GM23338 (cell line): ENCODE data around the gene DRC7. TPM values are rescaled to one million over a fixed set of nuclear protein-coding genes. Genes with fewer than 3 reads are reported as not detected.

Experiments
- ATAC-seq: fragments of 200-7000 bp; cut with Tn5 transposase; 3 replicates; pipeline ENCODE4 v1.9.1; 2020
- DNase-seq: peaks from one replicate; pipeline ENCODE4 v3.0.0-alpha.2; 2015; ENCODE audit warnings: low spot score
- H2AFZ ChIP-seq: fragments of 200-600 bp; sonication (generic); 2 replicates; pipeline ENCODE4 v1.8.0; 2016; ENCODE audit warnings: antibody characterized with exemption, mild to moderate bottlenecking, moderate library complexity
- H3F3A ChIP-seq: fragments of 200-600 bp; sonication (generic); replicated peaks from 2 replicates; pipeline ENCODE4 v1.8.0; 2017; ENCODE audit warnings: antibody characterized with exemption, mixed run types, low read depth
- H3K27ac ChIP-seq: fragments of 200-600 bp; sonication (generic); 2 replicates; pipeline ENCODE4 v1.6.1; 2016; ENCODE audit warnings: low read depth
- H3K27me3 ChIP-seq: fragments of 200-600 bp; sonication (generic); 2 replicates; pipeline ENCODE4 v1.8.0; 2016; ENCODE audit warnings: mild to moderate bottlenecking, mixed run types, moderate library complexity; ENCODE audit not compliant: insufficient read depth
- H3K36me3 ChIP-seq: fragments of 200-600 bp; sonication (generic); 2 replicates; pipeline ENCODE4 v1.8.0; 2016; ENCODE audit warnings: mild to moderate bottlenecking; ENCODE audit not compliant: insufficient read depth
- H3K4me1 ChIP-seq: fragments of 200-600 bp; sonication (generic); 2 replicates; pipeline ENCODE4 v1.8.0; 2016; ENCODE audit warnings: mild to moderate bottlenecking, moderate library complexity; ENCODE audit not compliant: insufficient read depth
- H3K4me2 ChIP-seq: fragments of 200-600 bp; sonication (generic); 2 replicates; pipeline ENCODE4 v1.7.1; 2017; ENCODE audit warnings: mixed run types
- H3K4me3 ChIP-seq: fragments of 200-600 bp; sonication (generic); 2 replicates; pipeline ENCODE4 v1.6.1; 2016; ENCODE audit warnings: mixed run types
- H3K79me2 ChIP-seq: fragments of 200-600 bp; sonication (generic); replicated peaks from 2 replicates; pipeline ENCODE4 v1.8.0; 2017; ENCODE audit warnings: mild to moderate bottlenecking; ENCODE audit not compliant: insufficient read depth
- H3K9me2 ChIP-seq: fragments of 200-600 bp; sonication (generic); 2 replicates; pipeline ENCODE4 v1.8.0; 2017; ENCODE audit not compliant: insufficient read depth
- H4K20me1 ChIP-seq: fragments of 200-600 bp; sonication (generic); replicated peaks from 2 replicates; pipeline ENCODE4 v1.8.0; 2017; ENCODE audit warnings: mild to moderate bottlenecking; ENCODE audit not compliant: insufficient read depth
- H3K27ac Mint-ChIP-seq: 2 replicates; pipeline ENCODE4 v1.8.0; 2020; ENCODE audit warnings: inconsistent platforms, mild to moderate bottlenecking, moderate library complexity, mixed read lengths
- H3K27me3 Mint-ChIP-seq: 3 replicates; pipeline ENCODE4 v1.8.0; 2022; ENCODE audit warnings: low read depth, mild to moderate bottlenecking, moderate library complexity, mixed read lengths, inconsistent platforms; ENCODE audit not compliant: insufficient read depth, poor library complexity
- H3K36me3 Mint-ChIP-seq: 3 replicates; pipeline ENCODE4 v1.8.0; 2021; ENCODE audit warnings: low read depth, mild to moderate bottlenecking, inconsistent platforms, moderate library complexity, mixed read lengths
- H3K4me1 Mint-ChIP-seq: 3 replicates; pipeline ENCODE4 v1.8.0; 2020; ENCODE audit warnings: mild to moderate bottlenecking, inconsistent platforms, mixed read lengths
- H3K4me3 Mint-ChIP-seq: 3 replicates; pipeline ENCODE4 v1.8.0; 2021; ENCODE audit warnings: moderate library complexity, mild to moderate bottlenecking, inconsistent platforms, mixed read lengths
- H3K9me3 Mint-ChIP-seq: 3 replicates; pipeline ENCODE4 v1.8.0; 2020; ENCODE audit warnings: moderate library complexity, mild to moderate bottlenecking, inconsistent platforms, mixed read lengths
- CREB1 ChIP-seq: fragments of 250-450 bp; sonication (Bioruptor Pico); IDR thresholded peaks from 2 replicates; pipeline ENCODE4 v1.5.0; 2020; ENCODE audit warnings: low read depth, mild to moderate bottlenecking, moderate library complexity
- EZH2phosphoT487 ChIP-seq: fragments of 200-600 bp; sonication (generic); IDR thresholded peaks from one replicate; pipeline ENCODE4 v1.8.1; 2018; ENCODE audit warnings: antibody characterized with exemption; ENCODE audit not compliant: unreplicated experiment
- NANOG ChIP-seq: IDR thresholded peaks from 2 replicates; pipeline ENCODE4 v1.6.1; 2016; ENCODE audit warnings: antibody characterized with exemption, borderline replicate concordance
- POLR2AphosphoS5 ChIP-seq: IDR thresholded peaks from 2 replicates; pipeline ENCODE4 v1.6.1; 2016; ENCODE audit warnings: antibody characterized with exemption, low read depth
- STAT1 ChIP-seq: IDR thresholded peaks from one replicate; pipeline ENCODE4 v1.6.1; 2016; ENCODE audit warnings: antibody characterized with exemption; ENCODE audit not compliant: unreplicated experiment
- ZNF114 ChIP-seq: fragments of 250-450 bp; sonication (Bioruptor Pico); IDR thresholded peaks from 2 replicates; pipeline ENCODE4 v1.5.0; 2020; ENCODE audit warnings: mild to moderate bottlenecking, moderate library complexity
- ZNF331 ChIP-seq: fragments of 250-450 bp; sonication (Bioruptor Pico); IDR thresholded peaks from 2 replicates; pipeline ENCODE4 v1.5.0; 2020; ENCODE audit warnings: low read depth, mild to moderate bottlenecking, moderate library complexity
- polyA plus RNA-seq: library from polyadenylated mRNA; unstranded; fragments of >200 nt; fragmentation: Nextera tagmentation; extraction: Ambion mirVana; gene quantifications from 2 replicates; pipeline ENCODE4 v1.2.1, GENCODE V29; 2016
- total RNA-seq: library from RNA; depleted of rRNA; stranded (reverse); fragments of >200 nt; shearing (Covaris generic); gene quantifications from 2 replicates; pipeline ENCODE4 v1.2.3, GENCODE V29; 2014
- TF ChIP-seq, protein P1 (sequence below), 2 experiments: fragments of 200-600 bp in 1 of 2; sonication (generic) in 1 of 2; conservative IDR thresholded peaks; 2 replicates each; pipeline versions ENCODE4 v1.5.1 to v1.6.1; 2016 to 2017; ENCODE audit warnings: antibody characterized with exemption in 2 of 2, low read depth in 2 of 2, mild to moderate bottlenecking in 2 of 2, moderate library complexity in 1 of 2
- TF ChIP-seq, protein P2 (sequence below): fragments of 250-450 bp; sonication (Bioruptor Pico); IDR thresholded peaks from 2 replicates; pipeline ENCODE4 v1.5.0; 2020; ENCODE audit warnings: mild to moderate bottlenecking, moderate library complexity
- TF ChIP-seq, protein P3 (sequence below): IDR thresholded peaks from 2 replicates; pipeline ENCODE4 v1.6.1; 2016; ENCODE audit warnings: antibody characterized with exemption
- TF ChIP-seq, protein P4 (sequence below): IDR thresholded peaks from one replicate; pipeline ENCODE4 v1.6.1; 2018; ENCODE audit warnings: antibody characterized with exemption; ENCODE audit not compliant: unreplicated experiment

Gene DRC7
- total and polyA plus RNA-seq, 2 experiments from 2014 or later: not detected

DNA sequence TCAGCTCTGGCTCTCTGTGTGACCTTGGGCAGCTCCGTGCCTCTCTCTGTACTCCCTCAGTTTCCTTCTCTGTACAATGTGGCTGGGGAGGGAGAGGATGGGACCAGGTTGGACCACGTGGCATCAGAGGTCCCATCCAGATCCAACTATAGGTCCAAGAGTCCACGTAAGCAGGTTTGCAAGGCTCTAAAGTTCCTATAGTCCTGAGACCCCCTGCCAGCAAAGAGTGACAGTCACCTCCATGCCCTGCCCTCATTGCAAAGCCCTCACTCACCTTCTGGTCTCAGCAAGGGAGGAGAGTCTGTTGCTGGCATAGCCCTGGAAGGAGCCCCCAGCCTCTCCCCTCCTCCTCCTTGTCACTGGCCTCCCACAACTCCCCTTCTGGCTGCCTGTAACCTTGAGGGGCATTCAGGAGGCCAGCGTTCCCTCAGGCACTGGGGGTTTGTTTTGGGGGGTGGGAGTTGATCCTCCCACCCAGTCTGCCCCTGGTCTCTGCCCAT lies 6.1 kb upstream of the DRC7 start (continued):
- TF ChIP-seq, protein P1, sequence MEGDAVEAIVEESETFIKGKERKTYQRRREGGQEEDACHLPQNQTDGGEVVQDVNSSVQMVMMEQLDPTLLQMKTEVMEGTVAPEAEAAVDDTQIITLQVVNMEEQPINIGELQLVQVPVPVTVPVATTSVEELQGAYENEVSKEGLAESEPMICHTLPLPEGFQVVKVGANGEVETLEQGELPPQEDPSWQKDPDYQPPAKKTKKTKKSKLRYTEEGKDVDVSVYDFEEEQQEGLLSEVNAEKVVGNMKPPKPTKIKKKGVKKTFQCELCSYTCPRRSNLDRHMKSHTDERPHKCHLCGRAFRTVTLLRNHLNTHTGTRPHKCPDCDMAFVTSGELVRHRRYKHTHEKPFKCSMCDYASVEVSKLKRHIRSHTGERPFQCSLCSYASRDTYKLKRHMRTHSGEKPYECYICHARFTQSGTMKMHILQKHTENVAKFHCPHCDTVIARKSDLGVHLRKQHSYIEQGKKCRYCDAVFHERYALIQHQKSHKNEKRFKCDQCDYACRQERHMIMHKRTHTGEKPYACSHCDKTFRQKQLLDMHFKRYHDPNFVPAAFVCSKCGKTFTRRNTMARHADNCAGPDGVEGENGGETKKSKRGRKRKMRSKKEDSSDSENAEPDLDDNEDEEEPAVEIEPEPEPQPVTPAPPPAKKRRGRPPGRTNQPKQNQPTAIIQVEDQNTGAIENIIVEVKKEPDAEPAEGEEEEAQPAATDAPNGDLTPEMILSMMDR (conservative IDR thresholded peaks at IDR 0.05; ENCODE audit: low read depth in 2 of 2): no peak
- TF ChIP-seq ZNF331 (no peak), EZH2phosphoT487 (no peak), ZNF114 (CRISPR knock-in tag) (no peak)
- TF ChIP-seq, protein P2, sequence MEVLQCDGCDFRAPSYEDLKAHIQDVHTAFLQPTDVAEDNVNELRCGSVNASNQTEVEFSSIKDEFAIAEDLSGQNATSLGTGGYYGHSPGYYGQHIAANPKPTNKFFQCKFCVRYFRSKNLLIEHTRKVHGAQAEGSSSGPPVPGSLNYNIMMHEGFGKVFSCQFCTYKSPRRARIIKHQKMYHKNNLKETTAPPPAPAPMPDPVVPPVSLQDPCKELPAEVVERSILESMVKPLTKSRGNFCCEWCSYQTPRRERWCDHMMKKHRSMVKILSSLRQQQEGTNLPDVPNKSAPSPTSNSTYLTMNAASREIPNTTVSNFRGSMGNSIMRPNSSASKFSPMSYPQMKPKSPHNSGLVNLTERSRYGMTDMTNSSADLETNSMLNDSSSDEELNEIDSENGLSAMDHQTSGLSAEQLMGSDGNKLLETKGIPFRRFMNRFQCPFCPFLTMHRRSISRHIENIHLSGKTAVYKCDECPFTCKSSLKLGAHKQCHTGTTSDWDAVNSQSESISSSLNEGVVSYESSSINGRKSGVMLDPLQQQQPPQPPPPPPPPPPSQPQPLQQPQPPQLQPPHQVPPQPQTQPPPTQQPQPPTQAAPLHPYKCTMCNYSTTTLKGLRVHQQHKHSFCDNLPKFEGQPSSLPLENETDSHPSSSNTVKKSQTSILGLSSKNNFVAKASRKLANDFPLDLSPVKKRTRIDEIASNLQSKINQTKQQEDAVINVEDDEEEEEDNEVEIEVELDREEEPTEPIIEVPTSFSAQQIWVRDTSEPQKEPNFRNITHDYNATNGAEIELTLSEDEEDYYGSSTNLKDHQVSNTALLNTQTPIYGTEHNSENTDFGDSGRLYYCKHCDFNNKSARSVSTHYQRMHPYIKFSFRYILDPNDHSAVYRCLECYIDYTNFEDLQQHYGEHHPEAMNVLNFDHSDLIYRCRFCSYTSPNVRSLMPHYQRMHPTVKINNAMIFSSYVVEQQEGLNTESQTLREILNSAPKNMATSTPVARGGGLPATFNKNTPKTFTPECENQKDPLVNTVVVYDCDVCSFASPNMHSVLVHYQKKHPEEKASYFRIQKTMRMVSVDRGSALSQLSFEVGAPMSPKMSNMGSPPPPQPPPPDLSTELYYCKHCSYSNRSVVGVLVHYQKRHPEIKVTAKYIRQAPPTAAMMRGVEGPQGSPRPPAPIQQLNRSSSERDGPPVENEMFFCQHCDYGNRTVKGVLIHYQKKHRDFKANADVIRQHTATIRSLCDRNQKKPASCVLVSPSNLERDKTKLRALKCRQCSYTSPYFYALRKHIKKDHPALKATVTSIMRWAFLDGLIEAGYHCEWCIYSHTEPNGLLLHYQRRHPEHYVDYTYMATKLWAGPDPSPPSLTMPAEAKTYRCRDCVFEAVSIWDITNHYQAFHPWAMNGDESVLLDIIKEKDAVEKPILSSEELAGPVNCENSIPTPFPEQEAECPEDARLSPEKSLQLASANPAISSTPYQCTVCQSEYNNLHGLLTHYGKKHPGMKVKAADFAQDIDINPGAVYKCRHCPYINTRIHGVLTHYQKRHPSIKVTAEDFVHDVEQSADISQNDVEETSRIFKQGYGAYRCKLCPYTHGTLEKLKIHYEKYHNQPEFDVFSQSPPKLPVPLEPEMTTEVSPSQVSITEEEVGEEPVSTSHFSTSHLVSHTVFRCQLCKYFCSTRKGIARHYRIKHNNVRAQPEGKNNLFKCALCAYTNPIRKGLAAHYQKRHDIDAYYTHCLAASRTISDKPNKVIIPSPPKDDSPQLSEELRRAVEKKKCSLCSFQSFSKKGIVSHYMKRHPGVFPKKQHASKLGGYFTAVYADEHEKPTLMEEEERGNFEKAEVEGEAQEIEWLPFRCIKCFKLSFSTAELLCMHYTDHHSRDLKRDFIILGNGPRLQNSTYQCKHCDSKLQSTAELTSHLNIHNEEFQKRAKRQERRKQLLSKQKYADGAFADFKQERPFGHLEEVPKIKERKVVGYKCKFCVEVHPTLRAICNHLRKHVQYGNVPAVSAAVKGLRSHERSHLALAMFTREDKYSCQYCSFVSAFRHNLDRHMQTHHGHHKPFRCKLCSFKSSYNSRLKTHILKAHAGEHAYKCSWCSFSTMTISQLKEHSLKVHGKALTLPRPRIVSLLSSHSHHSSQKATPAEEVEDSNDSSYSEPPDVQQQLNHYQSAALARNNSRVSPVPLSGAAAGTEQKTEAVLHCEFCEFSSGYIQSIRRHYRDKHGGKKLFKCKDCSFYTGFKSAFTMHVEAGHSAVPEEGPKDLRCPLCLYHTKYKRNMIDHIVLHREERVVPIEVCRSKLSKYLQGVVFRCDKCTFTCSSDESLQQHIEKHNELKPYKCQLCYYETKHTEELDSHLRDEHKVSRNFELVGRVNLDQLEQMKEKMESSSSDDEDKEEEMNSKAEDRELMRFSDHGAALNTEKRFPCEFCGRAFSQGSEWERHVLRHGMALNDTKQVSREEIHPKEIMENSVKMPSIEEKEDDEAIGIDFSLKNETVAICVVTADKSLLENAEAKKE (CRISPR knock-in tag): no peak

DNA sequence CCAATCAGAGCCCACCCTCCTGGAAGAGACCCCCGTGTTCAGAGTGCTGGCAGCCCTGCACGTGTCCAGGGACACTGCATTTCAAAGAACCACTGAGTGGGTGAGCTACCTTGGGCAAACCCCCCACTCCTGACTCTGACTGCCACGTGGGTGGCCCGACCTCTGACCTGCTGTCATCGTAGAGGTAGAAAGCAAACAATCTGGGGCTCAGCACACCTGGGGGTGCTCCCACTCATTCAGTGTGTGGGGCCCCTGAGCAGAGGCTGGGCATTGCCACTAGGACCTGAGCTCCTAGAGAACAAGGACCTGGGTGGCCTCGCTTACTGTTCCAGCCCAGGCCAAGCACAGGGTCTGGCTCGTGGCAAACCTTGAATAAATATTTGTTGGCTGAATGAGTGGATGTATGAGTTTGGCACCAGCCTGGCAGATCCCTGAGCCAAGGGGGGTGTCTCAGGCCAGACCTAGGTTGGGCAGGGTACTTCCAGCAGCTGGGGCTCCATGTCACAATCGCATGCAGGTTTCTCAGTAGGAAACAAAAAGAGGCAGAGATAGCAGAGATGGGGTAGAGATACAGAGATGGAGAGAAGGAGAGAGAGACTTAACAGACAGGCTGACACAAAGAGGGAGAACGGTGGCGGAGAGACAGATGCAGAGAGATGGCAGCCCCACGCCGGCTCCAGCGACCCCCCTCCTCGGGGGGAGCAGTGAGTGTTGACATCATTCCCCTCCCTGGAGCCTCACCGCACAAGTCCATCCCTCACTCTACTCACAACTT lies 5.4 kb upstream of the DRC7 start:
- no peak for ATAC-seq

More for the DNA sequence above, 5.4 kb upstream of the DRC7 start:
- Mint-ChIP-seq H3K9me3 (no peaks in the 10 kb centered on the region), H3K27me3 (peaks cover 6% of the 10 kb centered on the region), H3K4me1 (peaks cover 12% of the 10 kb centered on the region), H3K36me3 (no peaks in the 10 kb centered on the region), H3K27ac (no peak overlapping the region), H3K4me3 (no peak overlapping the region; the same call in 2 of the 3 replicates)
- Histone ChIP-seq H4K20me1 (no peaks in the 10 kb centered on the region), H3K27me3 (no peaks in the 10 kb centered on the region), H3K4me1 (no peaks in the 10 kb centered on the region), H3K4me3 (no peak overlapping the region), H3K36me3 (no peaks in the 10 kb centered on the region), H3K27ac (no peak overlapping the region), H3K79me2 (no peaks in the 10 kb centered on the region), H3K4me2 (no peak overlapping the region), H3F3A (no peaks in the 10 kb centered on the region), H3K9me2 (no peaks in the 10 kb centered on the region), H2AFZ (no peak overlapping the region)
- TF ChIP-seq, protein P3, sequence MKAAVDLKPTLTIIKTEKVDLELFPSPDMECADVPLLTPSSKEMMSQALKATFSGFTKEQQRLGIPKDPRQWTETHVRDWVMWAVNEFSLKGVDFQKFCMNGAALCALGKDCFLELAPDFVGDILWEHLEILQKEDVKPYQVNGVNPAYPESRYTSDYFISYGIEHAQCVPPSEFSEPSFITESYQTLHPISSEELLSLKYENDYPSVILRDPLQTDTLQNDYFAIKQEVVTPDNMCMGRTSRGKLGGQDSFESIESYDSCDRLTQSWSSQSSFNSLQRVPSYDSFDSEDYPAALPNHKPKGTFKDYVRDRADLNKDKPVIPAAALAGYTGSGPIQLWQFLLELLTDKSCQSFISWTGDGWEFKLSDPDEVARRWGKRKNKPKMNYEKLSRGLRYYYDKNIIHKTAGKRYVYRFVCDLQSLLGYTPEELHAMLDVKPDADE: no peak
- no peak for TF ChIP-seq EZH2phosphoT487
- no peak for TF ChIP-seq NANOG
- TF ChIP-seq POLR2AphosphoS5: no peak
- TF ChIP-seq CREB1 (CRISPR knock-in tag): no peak
- TF ChIP-seq STAT1: no peak
- TF ChIP-seq, protein P4, sequence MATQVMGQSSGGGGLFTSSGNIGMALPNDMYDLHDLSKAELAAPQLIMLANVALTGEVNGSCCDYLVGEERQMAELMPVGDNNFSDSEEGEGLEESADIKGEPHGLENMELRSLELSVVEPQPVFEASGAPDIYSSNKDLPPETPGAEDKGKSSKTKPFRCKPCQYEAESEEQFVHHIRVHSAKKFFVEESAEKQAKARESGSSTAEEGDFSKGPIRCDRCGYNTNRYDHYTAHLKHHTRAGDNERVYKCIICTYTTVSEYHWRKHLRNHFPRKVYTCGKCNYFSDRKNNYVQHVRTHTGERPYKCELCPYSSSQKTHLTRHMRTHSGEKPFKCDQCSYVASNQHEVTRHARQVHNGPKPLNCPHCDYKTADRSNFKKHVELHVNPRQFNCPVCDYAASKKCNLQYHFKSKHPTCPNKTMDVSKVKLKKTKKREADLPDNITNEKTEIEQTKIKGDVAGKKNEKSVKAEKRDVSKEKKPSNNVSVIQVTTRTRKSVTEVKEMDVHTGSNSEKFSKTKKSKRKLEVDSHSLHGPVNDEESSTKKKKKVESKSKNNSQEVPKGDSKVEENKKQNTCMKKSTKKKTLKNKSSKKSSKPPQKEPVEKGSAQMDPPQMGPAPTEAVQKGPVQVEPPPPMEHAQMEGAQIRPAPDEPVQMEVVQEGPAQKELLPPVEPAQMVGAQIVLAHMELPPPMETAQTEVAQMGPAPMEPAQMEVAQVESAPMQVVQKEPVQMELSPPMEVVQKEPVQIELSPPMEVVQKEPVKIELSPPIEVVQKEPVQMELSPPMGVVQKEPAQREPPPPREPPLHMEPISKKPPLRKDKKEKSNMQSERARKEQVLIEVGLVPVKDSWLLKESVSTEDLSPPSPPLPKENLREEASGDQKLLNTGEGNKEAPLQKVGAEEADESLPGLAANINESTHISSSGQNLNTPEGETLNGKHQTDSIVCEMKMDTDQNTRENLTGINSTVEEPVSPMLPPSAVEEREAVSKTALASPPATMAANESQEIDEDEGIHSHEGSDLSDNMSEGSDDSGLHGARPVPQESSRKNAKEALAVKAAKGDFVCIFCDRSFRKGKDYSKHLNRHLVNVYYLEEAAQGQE: no peak
- no peak for TF ChIP-seq ZNF331
- no peak for DNase-seq
